Measurements from ENCODE around the gene SERINC5.

SERINC5 gene

GRCh38 chr5:80251636-80252035, 4.2 kb downstream of the SERINC5 start:
- DNase-seq, result peak; percentile 45

GRCh38 chr5:80250801-80251200, 5.0 kb downstream of the SERINC5 start:
- no peak for DNase-seq

- DNase-seq, result no peak
Measured at GRCh38 chr5:80249901-80250300, 5.9 kb downstream of the SERINC5 start.

GRCh38 chr5:80248378-80248777, 7.5 kb downstream of the SERINC5 start:
- DNase-seq, result no peak

GRCh38 chr5:80246995-80247729, 8.7 kb downstream of the SERINC5 start:
- peak; percentile 77 for DNase-seq

GRCh38 chr5:80246001-80246758, 9.7 kb downstream of the SERINC5 start:
- peak; percentile 73 for DNase-seq

- no peak for DNase-seq
Measured at GRCh38 chr5:80243567-80243966, 12.3 kb downstream of the SERINC5 start.

- no peak for DNase-seq
Measured at GRCh38 chr5:80242849-80243248, 13.0 kb downstream of the SERINC5 start.

- peak; percentile 44 for DNase-seq
Measured at GRCh38 chr5:80240368-80240986, 15.4 kb downstream of the SERINC5 start.

GRCh38 chr5:80239680-80240367, 16.0 kb downstream of the SERINC5 start:
- DNase-seq, result no peak

- peak; percentile 82 for DNase-seq
Measured at GRCh38 chr5:80238778-80239679, 16.8 kb downstream of the SERINC5 start.

GRCh38 chr5:80238097-80238496, 17.8 kb downstream of the SERINC5 start:
- DNase-seq, result no peak

- DNase-seq, result no peak
Measured at GRCh38 chr5:80237243-80237642, 18.6 kb downstream of the SERINC5 start.

- DNase-seq, result peak; percentile 86
Measured at GRCh38 chr5:80234116-80234948, 21.5 kb downstream of the SERINC5 start.

- DNase-seq, result no peak
Measured at GRCh38 chr5:80231693-80232092, 24.2 kb downstream of the SERINC5 start.

GRCh38 chr5:80231243-80231642, 24.6 kb downstream of the SERINC5 start:
- DNase-seq, result no peak

GRCh38 chr5:80230269-80230992, 25.4 kb downstream of the SERINC5 start:
- DNase-seq, result no peak

GRCh38 chr5:80229902-80230255, 26.0 kb downstream of the SERINC5 start:
- DNase-seq, result no peak

GRCh38 chr5:80227979-80228596, 27.8 kb downstream of the SERINC5 start:
- DNase-seq, result no peak

GRCh38 chr5:80225934-80226326, 29.9 kb downstream of the SERINC5 start:
- DNase-seq, result no peak

All from hematopoietic multipotent progenitor cell treated with erythropoietin and hydrocortisone succinate and interleukin-3 and kit ligand, for 4 days (in vitro differentiated cells).